ENCODE measurements around the gene PSKH1.

Gene PSKH1

DNA sequence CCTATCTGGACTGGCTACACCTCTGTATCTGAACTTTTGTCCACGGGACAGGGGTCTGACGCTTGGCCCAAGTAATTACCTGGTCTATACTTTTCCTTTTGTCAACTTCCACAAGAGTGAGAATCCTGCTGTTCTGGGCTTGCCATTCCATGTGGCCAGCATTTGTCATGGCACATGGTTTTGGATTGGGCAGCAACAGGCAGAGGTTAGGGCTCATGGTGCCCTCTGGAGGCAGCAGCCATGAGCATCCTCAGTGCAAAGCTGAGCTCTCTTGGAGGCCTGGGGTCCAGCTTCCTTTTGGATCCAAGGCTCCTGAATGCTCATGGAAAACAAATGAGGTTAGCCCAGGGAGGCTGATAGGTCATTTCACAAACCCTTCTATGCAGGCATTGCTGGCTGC, 27.7 kb upstream of the PSKH1 start:
- DNase-seq: peak in 1 of 56 donors; percentile 3

DNA sequence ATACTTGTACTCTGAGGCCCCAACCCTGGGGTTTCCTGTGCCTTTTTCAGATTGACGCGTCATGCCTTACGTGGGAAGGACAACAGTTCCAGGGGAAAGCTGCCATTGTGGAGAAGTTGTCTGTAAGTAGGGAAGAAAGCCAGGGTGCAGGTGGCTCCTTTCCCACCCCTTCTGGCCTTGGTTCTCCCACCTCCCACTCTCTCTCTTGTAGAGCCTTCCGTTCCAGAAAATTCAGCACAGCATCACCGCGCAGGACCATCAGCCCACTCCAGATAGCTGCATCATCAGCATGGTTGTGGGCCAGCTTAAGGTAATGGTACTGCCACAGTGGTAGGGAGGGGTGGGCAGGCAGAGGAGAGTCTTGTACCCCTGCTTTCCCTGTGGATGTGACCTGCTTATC, 24.8 kb upstream of the PSKH1 start:
- DNase-seq: no peak

DNA sequence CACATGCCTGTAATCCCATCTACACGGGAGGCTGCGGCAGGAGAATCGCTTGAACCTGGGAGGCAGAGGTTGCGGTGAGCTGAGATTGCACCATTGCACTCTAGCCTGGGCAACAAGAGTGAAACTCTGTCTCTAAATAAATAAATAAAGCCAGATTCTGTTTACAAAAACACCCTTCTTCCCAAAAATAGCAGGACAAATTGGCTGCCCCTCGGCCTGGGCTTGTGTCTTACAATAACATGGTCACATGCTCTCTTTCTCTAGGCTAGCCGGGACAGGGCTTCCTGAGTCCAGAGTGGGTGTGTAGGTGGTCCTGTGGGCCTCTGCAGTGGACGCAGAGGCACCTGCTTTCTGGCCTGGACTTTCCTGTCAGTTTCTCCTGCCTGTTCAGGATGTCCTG, 23.4 kb upstream of the PSKH1 start:
- no peak for DNase-seq

DNA sequence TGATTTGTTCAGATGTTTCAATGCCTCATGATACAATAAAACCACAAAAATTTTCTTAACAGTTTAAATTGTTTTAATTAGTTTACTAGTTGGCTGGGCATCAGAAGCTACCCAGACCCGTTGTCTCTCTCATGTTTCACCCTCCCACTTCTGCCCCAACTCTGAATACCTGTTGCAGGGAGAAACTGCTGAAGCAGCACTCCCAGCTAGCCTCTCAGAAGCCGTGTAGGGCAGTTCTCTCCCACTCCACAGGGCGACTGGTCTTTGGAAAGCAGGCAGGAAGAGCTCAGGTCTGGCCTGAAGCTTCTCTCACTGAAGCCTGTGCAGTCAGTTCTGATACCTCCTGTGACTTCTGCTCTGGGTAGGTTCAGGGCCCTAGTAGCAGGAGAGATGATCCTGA, 21.8 kb upstream of the PSKH1 start:
- DNase-seq: no peak

DNA sequence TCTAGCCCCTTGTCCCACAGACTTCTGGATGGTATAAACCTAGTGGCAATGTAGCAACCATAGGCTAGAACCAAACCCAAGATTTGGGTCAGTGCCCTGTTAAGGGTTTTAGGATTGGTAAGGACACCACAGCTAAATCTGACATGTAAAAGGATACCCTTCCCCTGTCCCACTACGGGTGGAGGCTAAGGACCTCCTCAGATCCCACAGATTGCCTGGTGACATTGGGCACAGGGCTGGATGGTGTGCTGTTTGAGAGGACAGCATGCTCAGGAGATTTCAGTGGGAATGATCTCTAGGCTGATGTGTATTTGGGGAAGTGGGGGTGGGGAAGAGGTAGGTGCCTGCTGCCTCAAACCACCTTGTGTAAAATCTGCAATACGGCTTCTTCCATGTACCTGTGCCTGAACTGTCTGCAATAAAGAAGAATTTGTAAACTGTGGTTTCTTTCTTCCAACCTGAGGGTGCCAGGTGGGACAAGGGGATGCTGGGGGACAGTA, 20.9 kb upstream of the PSKH1 start:
- DNase-seq: no peak

DNA sequence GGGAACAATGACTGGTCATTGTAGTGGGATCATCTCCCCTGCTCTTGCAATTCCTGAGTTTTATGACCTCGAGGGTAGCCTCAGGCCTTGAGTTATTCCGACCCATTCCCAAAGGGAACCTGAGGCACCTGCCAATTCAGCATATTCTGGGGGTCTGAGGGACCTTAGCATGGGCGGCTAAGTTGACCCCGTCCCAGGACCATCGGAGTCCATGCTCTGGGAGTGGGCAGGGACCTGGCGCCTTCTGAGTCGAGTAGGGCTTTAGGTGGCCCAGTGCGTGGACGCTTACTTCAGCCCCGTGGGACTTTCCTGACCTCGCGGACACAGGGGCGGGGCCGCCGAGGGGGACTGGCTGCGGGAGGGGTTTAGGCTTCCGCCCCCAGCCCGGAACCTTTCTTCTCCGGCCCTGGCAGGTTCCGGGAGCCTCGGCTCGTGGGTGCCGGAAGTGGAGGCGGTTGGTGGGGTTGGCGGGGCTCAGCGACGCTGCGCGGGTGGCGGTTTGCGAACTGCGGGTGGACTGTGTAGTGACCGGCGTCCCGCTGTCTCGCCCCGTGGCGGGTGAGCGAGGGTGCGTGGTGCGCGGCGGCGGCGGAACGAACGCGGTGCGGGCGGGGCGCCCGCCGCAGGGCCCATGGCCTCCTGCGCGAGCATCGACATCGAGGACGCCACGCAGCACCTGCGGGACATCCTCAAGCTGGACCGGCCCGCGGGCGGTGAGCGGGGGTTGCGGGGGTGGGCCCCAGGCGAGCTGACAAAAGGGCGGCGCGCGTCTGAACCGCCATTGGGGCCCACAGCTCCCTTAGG, 20.2 kb upstream of the PSKH1 start, which contains the start of gene EDC4:
TSS of gene EDC4 (plus strand) at position 422 of the 804 bp plus-strand sequence. CDS start at position 632, 210 bp downstream.
- peak in 53 of 56 donors; percentile 20 to 87 (median 64) for DNase-seq

DNA sequence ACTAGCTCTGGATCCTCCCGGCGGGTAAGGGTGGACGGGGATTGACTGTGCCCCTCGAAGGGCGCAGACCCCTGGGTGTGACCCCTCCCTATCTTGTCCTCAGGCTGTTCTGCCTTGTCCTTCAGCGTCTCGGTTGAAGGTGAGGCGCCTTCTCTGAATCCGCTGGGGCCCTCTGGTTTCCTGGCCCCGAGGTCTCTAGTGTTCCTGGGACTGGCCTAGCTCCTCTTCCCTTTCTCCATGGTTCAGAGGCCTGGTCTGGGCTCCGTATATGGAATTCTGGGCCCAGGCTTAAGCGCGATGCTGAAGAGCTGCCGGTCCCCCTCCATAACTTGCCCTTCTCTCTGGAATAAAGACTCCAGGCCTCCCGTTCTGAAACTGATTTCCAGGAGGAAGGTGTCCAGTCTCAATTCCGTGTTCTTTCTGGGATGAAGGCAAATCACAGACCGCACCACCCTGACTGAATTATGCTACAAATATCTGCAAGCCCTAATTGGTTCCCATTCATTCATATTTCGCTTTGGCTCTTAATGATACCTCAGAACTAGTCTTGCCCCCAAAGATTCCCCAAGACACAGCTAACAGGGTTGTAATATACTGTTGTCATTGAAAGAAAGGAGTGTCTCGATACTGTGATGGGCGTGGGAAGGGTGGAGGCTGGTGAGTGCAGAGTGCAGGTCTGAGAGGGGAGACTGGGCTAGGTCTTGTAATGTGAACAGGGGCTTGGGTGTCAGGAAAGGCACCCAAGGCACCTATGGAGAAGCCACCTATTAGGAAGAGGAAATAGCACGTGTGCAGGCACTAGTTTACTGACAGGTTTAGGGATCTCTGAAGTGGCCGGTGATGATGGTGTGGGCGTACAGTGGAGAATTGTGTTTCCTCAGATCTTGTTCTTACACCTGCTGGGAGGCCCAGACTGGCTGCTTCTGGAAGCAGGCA, 19.4 kb upstream of the PSKH1 start:
- DNase-seq: peak in 1 of 56 donors; percentile 39

DNA sequence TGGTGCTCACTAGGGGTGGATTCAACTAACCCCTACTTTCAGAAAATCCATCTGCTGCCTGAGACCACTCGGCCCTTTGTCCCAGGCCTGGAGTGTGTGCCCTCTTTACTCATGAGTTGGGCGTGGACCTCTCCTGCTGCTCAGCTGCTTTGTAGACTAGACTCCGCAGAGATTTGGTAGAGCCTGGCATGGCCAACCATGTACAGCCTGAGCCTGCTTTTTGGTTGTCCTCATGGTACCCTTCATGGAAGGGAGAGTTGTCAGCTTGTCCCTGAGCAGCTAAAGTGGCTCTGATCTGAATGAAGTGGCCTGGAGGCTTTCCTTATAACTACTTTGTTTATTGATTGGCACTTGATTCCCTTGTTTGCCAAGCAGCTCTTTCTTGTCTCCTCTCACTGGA, 18.7 kb upstream of the PSKH1 start:
- DNase-seq: no peak

DNA sequence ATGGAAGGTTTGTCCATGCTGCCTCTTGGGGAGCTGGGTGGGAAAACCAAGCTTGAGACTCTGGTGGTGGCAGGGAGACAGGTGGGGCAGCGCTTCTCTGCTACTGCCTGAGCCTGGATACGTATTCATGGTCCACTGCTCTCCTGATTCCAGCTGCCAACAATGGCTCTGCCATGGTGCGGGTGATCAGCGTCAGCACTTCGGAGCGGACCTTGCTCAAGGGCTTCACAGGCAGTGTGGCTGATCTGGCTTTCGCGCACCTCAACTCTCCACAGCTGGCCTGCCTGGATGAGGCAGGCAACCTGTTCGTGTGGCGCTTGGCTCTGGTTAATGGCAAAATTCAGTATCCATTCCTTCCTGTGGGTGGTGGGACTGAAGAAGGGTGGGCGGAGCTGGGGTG, 16.0 kb upstream of the PSKH1 start:
- DNase-seq: no peak

DNA sequence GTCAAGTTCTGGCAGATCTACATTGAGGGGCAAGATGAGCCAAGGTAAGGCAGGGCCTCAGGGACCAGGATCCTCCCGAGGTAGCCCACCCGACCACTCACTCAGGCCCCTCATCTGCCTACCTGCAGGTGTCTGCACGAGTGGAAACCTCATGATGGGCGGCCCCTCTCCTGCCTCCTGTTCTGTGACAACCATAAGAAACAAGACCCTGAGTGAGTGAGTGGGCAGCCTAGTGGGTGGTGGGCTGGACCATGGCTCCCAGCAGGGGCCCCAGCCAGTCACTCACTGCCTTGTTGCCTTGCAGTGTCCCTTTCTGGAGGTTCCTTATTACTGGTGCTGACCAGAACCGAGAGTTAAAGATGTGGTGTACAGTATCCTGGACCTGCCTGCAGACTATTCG, 14.8 kb upstream of the PSKH1 start:
- DNase-seq: no peak

DNA sequence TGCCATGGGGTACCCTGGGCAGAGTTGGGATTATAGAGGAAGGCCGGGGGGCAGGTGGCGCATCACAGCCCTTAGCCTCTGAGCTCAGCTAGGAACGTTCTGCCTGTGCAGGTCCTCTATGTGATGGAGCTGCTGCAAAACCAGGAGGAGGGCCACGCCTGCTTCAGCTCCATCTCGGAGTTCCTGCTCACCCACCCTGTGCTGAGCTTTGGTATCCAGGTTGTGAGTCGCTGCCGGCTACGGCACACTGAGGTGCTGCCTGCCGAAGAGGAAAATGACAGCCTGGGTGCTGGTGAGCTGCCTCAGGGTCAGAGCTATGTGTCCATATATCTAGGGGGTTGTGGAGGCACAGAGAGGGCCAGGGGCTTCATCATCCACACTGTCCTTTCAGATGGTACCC, 14.2 kb upstream of the PSKH1 start:
- no peak for DNase-seq

DNA sequence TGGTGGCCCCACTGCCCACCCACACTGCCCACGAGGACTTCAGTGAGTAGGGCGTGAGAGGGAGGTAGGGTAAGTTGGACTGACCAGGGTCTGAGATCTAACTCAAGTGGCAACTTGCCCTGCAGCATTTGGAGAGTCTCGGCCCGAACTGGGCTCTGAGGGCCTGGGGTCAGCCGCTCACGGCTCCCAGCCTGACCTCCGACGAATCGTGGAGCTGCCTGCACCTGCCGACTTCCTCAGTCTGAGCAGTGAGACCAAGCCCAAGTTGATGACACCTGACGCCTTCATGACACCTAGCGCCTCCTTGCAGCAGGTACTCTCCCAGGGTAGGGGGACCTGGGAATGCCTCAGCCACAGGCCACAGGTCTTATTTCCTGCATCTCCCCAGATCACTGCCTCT, 13.6 kb upstream of the PSKH1 start:
- DNase-seq: no peak

DNA sequence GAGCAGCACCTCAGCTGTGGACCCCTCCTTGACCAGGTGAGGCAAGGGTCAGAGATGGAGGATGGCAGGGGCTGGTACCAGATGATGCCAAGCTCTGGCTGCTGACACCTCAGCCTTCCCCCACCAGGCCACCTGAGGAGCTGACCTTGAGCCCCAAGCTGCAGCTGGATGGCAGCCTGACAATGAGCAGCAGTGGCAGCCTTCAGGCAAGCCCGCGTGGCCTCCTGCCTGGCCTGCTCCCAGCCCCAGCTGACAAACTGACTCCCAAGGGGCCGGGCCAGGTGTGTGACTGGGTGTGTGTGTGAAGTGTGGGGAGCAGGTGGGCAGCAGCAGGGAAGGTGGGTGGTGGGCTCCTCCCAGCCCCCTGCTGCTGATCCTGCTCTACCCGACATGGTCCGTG, 13.1 kb upstream of the PSKH1 start:
- DNase-seq: no peak

DNA sequence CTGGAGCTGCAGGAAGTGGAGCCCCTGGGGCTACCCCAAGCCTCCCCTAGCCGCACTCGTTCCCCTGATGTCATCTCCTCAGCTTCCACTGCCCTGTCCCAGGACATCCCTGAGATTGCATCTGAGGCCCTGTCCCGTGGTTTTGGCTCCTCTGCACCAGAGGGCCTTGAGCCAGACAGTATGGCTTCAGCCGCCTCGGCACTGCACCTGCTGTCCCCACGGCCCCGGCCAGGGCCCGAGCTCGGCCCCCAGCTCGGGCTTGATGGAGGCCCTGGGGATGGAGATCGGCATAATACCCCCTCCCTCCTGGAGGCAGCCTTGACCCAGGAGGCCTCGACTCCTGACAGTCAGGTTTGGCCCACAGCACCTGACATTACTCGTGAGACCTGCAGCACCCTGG, 12.5 kb upstream of the PSKH1 start:
- DNase-seq: no peak

DNA sequence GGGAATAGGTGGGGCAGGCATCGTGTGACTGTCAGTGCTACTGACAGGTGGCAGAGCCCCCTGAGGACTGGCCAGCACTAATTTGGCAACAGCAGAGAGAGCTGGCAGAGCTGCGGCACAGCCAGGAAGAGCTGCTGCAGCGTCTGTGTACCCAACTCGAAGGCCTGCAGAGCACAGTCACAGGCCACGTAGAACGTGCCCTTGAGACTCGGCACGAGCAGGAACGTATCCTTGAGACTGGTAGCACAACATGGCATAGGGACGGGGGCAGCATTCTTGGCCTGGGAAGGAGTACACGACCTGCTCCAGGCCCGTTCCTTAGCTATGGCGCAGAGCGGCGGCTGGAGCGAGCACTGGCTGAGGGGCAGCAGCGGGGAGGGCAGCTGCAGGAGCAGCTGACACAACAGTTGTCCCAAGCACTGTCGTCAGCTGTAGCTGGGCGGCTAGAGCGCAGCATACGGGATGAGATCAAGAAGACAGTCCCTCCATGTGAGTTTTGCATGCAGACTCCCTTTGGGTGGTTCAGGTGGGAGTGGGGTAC, 11.4 kb upstream of the PSKH1 start:
- peak in 45 of 56 donors; percentile 13 to 76 (median 50) for DNase-seq

DNA sequence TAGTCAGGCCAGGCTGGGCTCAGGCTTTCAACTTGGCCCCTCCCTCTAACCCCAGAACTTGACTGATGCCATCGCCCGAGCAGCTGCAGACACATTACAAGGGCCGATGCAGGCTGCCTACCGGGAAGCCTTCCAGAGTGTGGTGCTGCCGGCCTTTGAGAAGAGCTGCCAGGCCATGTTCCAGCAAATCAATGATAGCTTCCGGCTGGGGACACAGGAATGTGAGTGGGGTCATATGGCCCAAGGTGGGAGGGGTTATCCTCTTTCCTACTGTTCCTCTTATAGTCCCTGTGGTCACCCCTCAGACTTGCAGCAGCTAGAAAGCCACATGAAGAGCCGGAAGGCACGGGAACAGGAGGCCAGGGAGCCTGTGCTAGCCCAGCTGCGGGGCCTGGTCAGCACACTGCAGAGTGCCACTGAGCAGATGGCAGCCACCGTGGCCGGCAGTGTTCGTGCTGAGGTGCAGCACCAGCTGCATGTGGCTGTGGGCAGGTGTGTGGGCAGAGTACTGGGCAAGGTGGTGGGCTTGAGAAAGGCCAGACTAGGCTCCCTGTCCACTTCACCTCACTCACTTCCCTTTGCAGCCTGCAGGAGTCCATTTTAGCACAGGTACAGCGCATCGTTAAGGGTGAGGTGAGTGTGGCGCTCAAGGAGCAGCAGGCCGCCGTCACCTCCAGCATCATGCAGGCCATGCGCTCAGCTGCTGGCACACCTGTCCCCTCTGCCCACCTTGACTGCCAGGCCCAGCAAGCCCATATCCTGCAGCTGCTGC, 10.5 kb upstream of the PSKH1 start:
- DNase-seq: peak in 54 of 56 donors; percentile 14 to 92 (median 74)

DNA sequence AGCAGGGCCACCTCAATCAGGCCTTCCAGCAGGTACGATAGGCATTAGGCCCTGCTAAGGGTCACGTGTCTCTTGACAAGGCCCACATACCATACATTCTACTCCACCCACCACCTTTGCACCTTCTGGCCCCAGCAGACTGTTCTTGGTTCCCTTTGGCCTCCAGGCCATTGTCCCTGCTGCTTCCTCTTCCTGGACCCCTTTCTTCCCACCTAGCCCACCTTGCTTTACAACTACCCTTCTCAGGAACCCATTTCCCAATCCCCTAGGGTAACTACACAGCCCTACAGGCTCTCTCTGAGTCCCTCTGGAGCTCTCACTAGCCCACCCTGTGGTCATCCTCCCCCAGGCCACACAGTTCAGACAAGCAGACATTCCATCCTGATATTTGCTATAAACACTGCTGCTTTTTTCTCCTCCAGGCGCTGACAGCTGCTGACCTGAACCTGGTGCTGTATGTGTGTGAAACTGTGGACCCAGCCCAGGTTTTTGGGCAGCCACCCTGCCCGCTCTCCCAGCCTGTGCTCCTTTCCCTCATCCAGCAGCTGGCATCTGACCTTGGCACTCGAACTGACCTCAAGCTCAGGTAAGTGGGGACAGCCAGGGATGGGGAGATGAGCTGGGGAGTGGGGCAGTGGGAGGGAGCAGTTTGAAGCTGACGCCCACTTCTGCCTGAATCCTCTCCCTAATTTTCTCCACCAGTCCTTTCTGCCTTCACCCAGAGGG, 9.7 kb upstream of the PSKH1 start:
- DNase-seq: peak in 5 of 56 donors; percentile 11 to 26 (median 21)

DNA sequence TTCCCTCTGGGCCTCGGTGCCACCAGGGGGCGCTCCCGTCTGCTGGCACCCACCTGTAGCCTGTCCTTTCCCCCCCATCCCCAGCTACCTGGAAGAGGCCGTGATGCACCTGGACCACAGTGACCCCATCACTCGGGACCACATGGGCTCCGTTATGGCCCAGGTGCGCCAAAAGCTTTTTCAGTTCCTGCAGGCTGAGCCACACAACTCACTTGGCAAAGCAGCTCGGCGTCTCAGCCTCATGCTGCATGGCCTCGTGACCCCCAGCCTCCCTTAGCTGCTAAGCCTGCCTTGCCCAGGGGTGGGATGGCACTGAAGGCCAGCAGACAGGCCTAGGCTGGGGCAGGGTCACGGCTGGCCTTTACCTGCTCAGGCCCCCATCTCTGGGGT, 9.2 kb upstream of the PSKH1 start:
- DNase-seq: peak in 30 of 56 donors; percentile 8 to 68 (median 28)

DNA sequence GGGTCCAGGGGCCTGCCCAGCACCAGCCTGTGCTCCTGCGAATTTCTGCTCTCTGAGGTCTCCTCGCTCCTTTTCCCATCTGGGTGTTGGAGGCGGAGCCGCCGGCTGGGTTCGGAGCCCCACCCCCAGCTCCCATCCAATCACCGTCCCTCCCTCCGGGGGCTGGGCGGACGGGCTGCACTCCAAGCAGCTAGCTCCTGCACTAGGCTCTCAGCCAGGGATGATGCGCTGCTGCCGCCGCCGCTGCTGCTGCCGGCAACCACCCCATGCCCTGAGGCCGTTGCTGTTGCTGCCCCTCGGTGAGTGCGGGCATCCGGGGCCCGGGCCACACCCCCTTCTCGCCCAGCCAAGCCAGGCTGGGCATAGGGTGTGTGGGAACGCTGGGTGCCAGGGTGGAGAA, 8.4 kb upstream of the PSKH1 start, which contains the start of gene NRN1L:
TSS of gene NRN1L (plus strand) at position 202 of the 400 bp plus-strand sequence. CDS start at position 221, 19 bp downstream.
- DNase-seq: peak; percentile 39 to 95 (median 86)

DNA sequence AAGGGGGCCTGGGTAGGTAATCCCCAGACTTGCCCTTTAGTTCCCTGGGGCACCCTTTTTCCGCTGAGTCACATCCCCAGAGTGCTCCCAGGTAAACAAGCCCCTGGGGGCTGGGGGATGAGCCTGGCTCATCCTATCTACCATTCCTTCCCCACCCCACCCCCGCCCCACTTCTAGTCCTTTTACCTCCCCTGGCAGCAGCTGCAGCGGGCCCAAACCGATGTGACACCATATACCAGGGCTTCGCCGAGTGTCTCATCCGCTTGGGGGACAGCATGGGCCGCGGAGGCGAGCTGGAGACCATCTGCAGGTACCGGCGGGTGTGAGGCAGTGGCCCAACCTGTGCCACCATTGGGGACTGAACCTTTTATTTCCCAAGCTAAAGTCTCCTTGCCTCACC, 7.5 kb upstream of the PSKH1 start:
- DNase-seq: no peak
